ENCODE measurements around the gene IL1RAPL2. TPM values are rescaled to one million over a fixed set of nuclear protein-coding genes. Genes with fewer than 3 reads are reported as not detected.

IL1RAPL2 gene
- total RNA-seq, 2 donors from 2014 or later: not detected

GRCh38 chrX:105120463-105120862 is 554.5 kb downstream of the IL1RAPL2 start:
- Histone ChIP-seq H3K9me3 (no peaks in the 10 kb centered on the region), H3K36me3 (no peaks in the 10 kb centered on the region), H3K4me3 (no peak overlapping the region), H3K27ac (no peak overlapping the region), H3K4me1 (no peaks in the 10 kb centered on the region), H3K27me3 (no peaks in the 10 kb centered on the region)
- no peak for DNase-seq (ENCODE audit: low spot score)
- TF ChIP-seq CTCF (IDR thresholded peaks at IDR 0.05): no peak

GRCh38 chrX:105121186-105121585 is 555.2 kb downstream of the IL1RAPL2 start:
- H3K36me3 ChIP-seq: no peaks in the 10 kb centered on the region
- TF ChIP-seq CTCF (IDR thresholded peaks at IDR 0.05): no peak
- no peak overlapping the region for H3K4me3 ChIP-seq
- no peaks in the 10 kb centered on the region for H3K4me1 ChIP-seq
- DNase-seq (ENCODE audit: low spot score): no peak
- no peaks in the 10 kb centered on the region for H3K9me3 ChIP-seq
- no peaks in the 10 kb centered on the region for H3K27me3 ChIP-seq
- no peak overlapping the region for H3K27ac ChIP-seq

- H3K27me3 ChIP-seq: no peaks in the 10 kb centered on the region
- no peaks in the 10 kb centered on the region for H3K9me3 ChIP-seq
- TF ChIP-seq CTCF (IDR thresholded peaks at IDR 0.05): no peak
- H3K4me3 ChIP-seq: no peak overlapping the region
- DNase-seq (ENCODE audit: low spot score): no peak
- no peak overlapping the region for H3K27ac ChIP-seq
- no peaks in the 10 kb centered on the region for H3K4me1 ChIP-seq
- no peaks in the 10 kb centered on the region for H3K36me3 ChIP-seq
Observed at GRCh38 chrX:105126201-105126600, 560.2 kb downstream of the IL1RAPL2 start.

- Histone ChIP-seq H3K4me3 (no peak overlapping the region), H3K9me3 (no peaks in the 10 kb centered on the region), H3K27ac (no peak overlapping the region), H3K36me3 (no peaks in the 10 kb centered on the region), H3K27me3 (peaks cover 0 to 5% of the 10 kb centered on the region in 2 donors), H3K4me1 (no peaks in the 10 kb centered on the region)
- TF ChIP-seq CTCF (IDR thresholded peaks at IDR 0.05): no peak
- DNase-seq (ENCODE audit: low spot score): no peak
Observed at GRCh38 chrX:105134273-105134672, 568.3 kb downstream of the IL1RAPL2 start.

GRCh38 chrX:105136786-105137185 is 570.8 kb downstream of the IL1RAPL2 start:
- no peaks in the 10 kb centered on the region for H3K9me3 ChIP-seq
- peaks cover 0 to 5% of the 10 kb centered on the region in 2 donors for H3K27me3 ChIP-seq
- no peaks in the 10 kb centered on the region for H3K4me1 ChIP-seq
- no peak overlapping the region for H3K4me3 ChIP-seq
- no peak for TF ChIP-seq CTCF (IDR thresholded peaks at IDR 0.05)
- H3K27ac ChIP-seq: no peak overlapping the region
- no peak for DNase-seq (ENCODE audit: low spot score)
- no peaks in the 10 kb centered on the region for H3K36me3 ChIP-seq

GRCh38 chrX:105150036-105150435 is 584.0 kb downstream of the IL1RAPL2 start:
- no peaks in the 10 kb centered on the region for H3K36me3 ChIP-seq
- TF ChIP-seq CTCF (IDR thresholded peaks at IDR 0.05): no peak
- H3K9me3 ChIP-seq: no peaks in the 10 kb centered on the region
- H3K27me3 ChIP-seq: no peaks in the 10 kb centered on the region
- no peak overlapping the region for H3K4me3 ChIP-seq
- no peak overlapping the region for H3K27ac ChIP-seq
- H3K4me1 ChIP-seq: no peaks in the 10 kb centered on the region
- no peak for DNase-seq (ENCODE audit: low spot score)

Measured in right atrium auricular region (tissue), 2 donors.